ENCODE results near the gene CBFB. TPM values are rescaled to one million over a fixed set of nuclear protein-coding genes. Genes with fewer than 3 reads are reported as not detected.

The CBFB gene
- total RNA-seq, 2 experiments from 2014 or later, result 111 to 114 TPM

GRCh38 chr16:67035364-67035763 is 6.4 kb downstream of the CBFB start:
- Mint-ChIP-seq H3K4me1 (ENCODE audit: low read depth) (peaks cover 56% of the 10 kb centered on the region), H3K36me3 (ENCODE audit: low read depth) (peaks cover 66% of the 10 kb centered on the region), H3K4me3 (no peak overlapping the region), H3K27ac (no peak overlapping the region), H3K27me3 (no peaks in the 10 kb centered on the region), H3K9me3 (no peaks in the 10 kb centered on the region)
- ChIA-PET POLR2A (no interaction called here), CTCF (interaction anchor here (0.8 to 2.7 kb wide), 4 partner anchors 12 to 105 kb away, joined by 3 to 6 read pairs (median 4); no protein-coding TSS in a partner anchor)
- no peak for TF ChIP-seq CTCF (IDR thresholded peaks at IDR 0.05)
- no peak for DNase-seq
- intact Hi-C loops (cut with micrococcal nuclease), result no loop called here
- ATAC-seq, result no peak

- Mint-ChIP-seq H3K9me3 (no peaks in the 10 kb centered on the region), H3K27me3 (no peaks in the 10 kb centered on the region), H3K27ac (no peak overlapping the region), H3K4me1 (ENCODE audit: low read depth) (peaks cover 51% of the 10 kb centered on the region), H3K36me3 (ENCODE audit: low read depth) (peaks cover 69% of the 10 kb centered on the region), H3K4me3 (no peak overlapping the region)
- ChIA-PET POLR2A (no interaction called here), CTCF (interaction anchor here (0.8 to 2.7 kb wide), 3 partner anchors 9 to 23 kb away, joined by 3 to 6 read pairs (median 4); no protein-coding TSS in a partner anchor)
- intact Hi-C loops (cut with micrococcal nuclease), result no loop called here
- TF ChIP-seq CTCF (IDR thresholded peaks at IDR 0.05), result no peak
- ATAC-seq (no peak), DNase-seq (no peak)
These were observed 7.4 kb downstream of the CBFB start for GRCh38 chr16:67036323-67036741.

GRCh38 chr16:67039260-67040020 is 10.5 kb downstream of the CBFB start:
- Mint-ChIP-seq H3K27me3 (no peaks in the 10 kb centered on the region), H3K4me3 (no peak overlapping the region), H3K36me3 (ENCODE audit: low read depth) (peaks cover 46% of the 10 kb centered on the region), H3K9me3 (no peaks in the 10 kb centered on the region), H3K27ac (no peak overlapping the region), H3K4me1 (ENCODE audit: low read depth) (peaks cover 30% of the 10 kb centered on the region)
- DNase-seq, result no peak
- intact Hi-C loops (cut with micrococcal nuclease), result no loop called here
- TF ChIP-seq CTCF (IDR thresholded peaks at IDR 0.05), result no peak
- ChIA-PET POLR2A (no interaction called here), CTCF (interaction anchor here (0.9 kb wide), 1 partner anchor 62 kb away, joined by 3 read pairs; no protein-coding TSS in a partner anchor)
- no peak for ATAC-seq

- ATAC-seq, result no peak
These were observed 11.2 kb downstream of the CBFB start for GRCh38 chr16:67040166-67040565.

More at GRCh38 chr16:67040166-67040565, 11.2 kb downstream of the CBFB start:
- no peak overlapping the region for H3K4me3 Mint-ChIP-seq
- no peak for TF ChIP-seq CTCF (IDR thresholded peaks at IDR 0.05)
- H3K27ac Mint-ChIP-seq, result no peak overlapping the region
- H3K9me3 Mint-ChIP-seq, result no peaks in the 10 kb centered on the region
- H3K27me3 Mint-ChIP-seq, result no peaks in the 10 kb centered on the region
- CTCF ChIA-PET, result no interaction called here
- peaks cover 24% of the 10 kb centered on the region for H3K4me1 Mint-ChIP-seq (ENCODE audit: low read depth)
- H3K36me3 Mint-ChIP-seq (ENCODE audit: low read depth), result peaks cover 39% of the 10 kb centered on the region
- intact Hi-C loops (cut with micrococcal nuclease), result no loop called here
- no peak for DNase-seq
- POLR2A ChIA-PET, result interaction anchor here (1.1 kb wide), 1 partner anchor 42 kb away, joined by 3 read pairs; no protein-coding TSS in a partner anchor

All from activated CD8-positive, alpha-beta T cell treated with anti-CD3 and anti-CD28 coated beads for 36 hours (primary cell).